Mononuclear cell (primary cell): Measurements from ENCODE around the gene LAMC3. TPM values are rescaled to one million over a fixed set of nuclear protein-coding genes. Genes with fewer than 3 reads are reported as not detected.
"Not testable (repeated sequence)": the region's sequence is repeated elsewhere in the genome, so short reads cannot be mapped to it uniquely, and the experiment has no call there.

Experiments
- H3K27me3 ChIP-seq: 2 replicates; pipeline ENCODE4 v1.6.0; 2011; ENCODE audit warnings: low read length, control low read depth; ENCODE audit not compliant: insufficient read depth
- H3K4me1 ChIP-seq: 2 replicates; pipeline ENCODE4 v1.5.1; 2011; ENCODE audit warnings: mild to moderate bottlenecking, low read length, control low read depth; ENCODE audit not compliant: insufficient read depth
- H3K4me3 ChIP-seq: 2 replicates; pipeline ENCODE4 v1.5.1; 2011; ENCODE audit warnings: mild to moderate bottlenecking, low read length, moderate library complexity
- H3K9me3 ChIP-seq: 2 replicates; pipeline ENCODE4 v1.5.1; 2011; ENCODE audit warnings: low read depth, mild to moderate bottlenecking, control low read depth, low read length
- total RNA-seq: library from RNA; depleted of rRNA; stranded (reverse); fragments of >200 nt; gene quantifications from one replicate; pipeline ENCODE4 v1.2.3, GENCODE V29; 2012

LAMC3 gene
- total RNA-seq, 1 donor, result 0.73 TPM

- H3K4me1 ChIP-seq, result peaks cover 6% of the 10 kb centered on the region
- H3K9me3 ChIP-seq, result no peaks in the 10 kb centered on the region
- H3K4me3 ChIP-seq, result no peak overlapping the region
- peaks cover 16% of the 10 kb centered on the region for H3K27me3 ChIP-seq
These were observed 91.5 kb downstream of the LAMC3 start for GRCh38 chr9:131100445-131100844.

- H3K9me3 ChIP-seq, result no peaks in the 10 kb centered on the region
- H3K4me1 ChIP-seq, result peaks cover 6% of the 10 kb centered on the region
- H3K4me3 ChIP-seq, result no peak overlapping the region
These were observed 92.4 kb downstream of the LAMC3 start for GRCh38 chr9:131101207-131101964.

GRCh38 chr9:131103024-131103423 is 94.0 kb downstream of the LAMC3 start:
- no peaks in the 10 kb centered on the region for H3K4me1 ChIP-seq
- H3K9me3 ChIP-seq, result no peaks in the 10 kb centered on the region
- no peak overlapping the region for H3K4me3 ChIP-seq

More at GRCh38 chr9:131101207-131101964, 92.4 kb downstream of the LAMC3 start:
- H3K27me3 ChIP-seq, result peaks cover 11% of the 10 kb centered on the region

GRCh38 chr9:131103535-131103934 is 94.6 kb downstream of the LAMC3 start:
- H3K27me3 ChIP-seq, result no peaks in the 10 kb centered on the region
- H3K4me3 ChIP-seq, result no peak overlapping the region
- no peaks in the 10 kb centered on the region for H3K9me3 ChIP-seq

More at GRCh38 chr9:131103024-131103423, 94.0 kb downstream of the LAMC3 start:
- no peaks in the 10 kb centered on the region for H3K27me3 ChIP-seq

GRCh38 chr9:131104016-131104740 is 95.2 kb downstream of the LAMC3 start:
- H3K4me3 ChIP-seq, result no peak overlapping the region
- no peaks in the 10 kb centered on the region for H3K27me3 ChIP-seq
- no peaks in the 10 kb centered on the region for H3K9me3 ChIP-seq
- H3K4me1 ChIP-seq, result no peaks in the 10 kb centered on the region

More at GRCh38 chr9:131103535-131103934, 94.6 kb downstream of the LAMC3 start:
- no peaks in the 10 kb centered on the region for H3K4me1 ChIP-seq

- Histone ChIP-seq H3K9me3 (no peaks in the 10 kb centered on the region), H3K4me1 (no peaks in the 10 kb centered on the region)
These were observed 97.0 kb downstream of the LAMC3 start for GRCh38 chr9:131105952-131106351.

GRCh38 chr9:131107760-131108159 is 98.8 kb downstream of the LAMC3 start:
- no peaks in the 10 kb centered on the region for H3K4me1 ChIP-seq
- no peaks in the 10 kb centered on the region for H3K27me3 ChIP-seq
- no peaks in the 10 kb centered on the region for H3K9me3 ChIP-seq
- H3K4me3 ChIP-seq, result no peak overlapping the region

More at GRCh38 chr9:131105952-131106351, 97.0 kb downstream of the LAMC3 start:
- H3K4me3 ChIP-seq, result no peak overlapping the region
- H3K27me3 ChIP-seq, result no peaks in the 10 kb centered on the region

GRCh38 chr9:131111186-131111853 is 102.3 kb downstream of the LAMC3 start:
- Histone ChIP-seq H3K27me3 (no peaks in the 10 kb centered on the region), H3K4me1 (no peaks in the 10 kb centered on the region), H3K4me3 (no peak overlapping the region), H3K9me3 (no peaks in the 10 kb centered on the region)

- H3K4me3 ChIP-seq, result no peak overlapping the region
- H3K27me3 ChIP-seq, result no peaks in the 10 kb centered on the region
- no peaks in the 10 kb centered on the region for H3K4me1 ChIP-seq
- no peaks in the 10 kb centered on the region for H3K9me3 ChIP-seq
These were observed 102.9 kb downstream of the LAMC3 start for GRCh38 chr9:131111854-131112311.

- Histone ChIP-seq H3K27me3 (no peaks in the 10 kb centered on the region), H3K9me3 (no peaks in the 10 kb centered on the region), H3K4me3 (no peak overlapping the region), H3K4me1 (no peaks in the 10 kb centered on the region)
These were observed 103.6 kb downstream of the LAMC3 start for GRCh38 chr9:131112374-131113154.

- H3K4me1 ChIP-seq, result no peaks in the 10 kb centered on the region
- H3K9me3 ChIP-seq, result no peaks in the 10 kb centered on the region
- H3K4me3 ChIP-seq, result no peak overlapping the region
- no peaks in the 10 kb centered on the region for H3K27me3 ChIP-seq
These were observed 104.7 kb downstream of the LAMC3 start for GRCh38 chr9:131113655-131114054.

- Histone ChIP-seq H3K9me3 (no peaks in the 10 kb centered on the region), H3K4me1 (no peaks in the 10 kb centered on the region), H3K27me3 (no peaks in the 10 kb centered on the region), H3K4me3 (no peak overlapping the region)
These were observed 105.1 kb downstream of the LAMC3 start for GRCh38 chr9:131114084-131114535.

- not testable (repeated sequence) for H3K27me3 ChIP-seq, H3K4me1 ChIP-seq, H3K9me3 ChIP-seq, H3K4me3 ChIP-seq
These were observed 106.4 kb downstream of the LAMC3 start for GRCh38 chr9:131115360-131115742.

- Histone ChIP-seq H3K4me1 (no peaks in the 10 kb centered on the region), H3K27me3 (no peaks in the 10 kb centered on the region), H3K4me3 (no peak overlapping the region), H3K9me3 (no peaks in the 10 kb centered on the region)
These were observed 107.5 kb downstream of the LAMC3 start for GRCh38 chr9:131116281-131117120.
